ENCODE results near the gene SLC8A1. TPM values are rescaled to one million over a fixed set of nuclear protein-coding genes. Genes with fewer than 3 reads are reported as not detected.

Gene SLC8A1
- total RNA-seq, 1 experiment from 2014 or later, result 199 TPM

- in situ Hi-C loops (cut with HindIII; ENCODE audit: low sequenced_read_pairs), result no loop called here
- DNase-seq (ENCODE audit: low spot score), result no peak
These were observed 337.9 kb downstream of the SLC8A1 start for GRCh38 chr2:40113997-40114396.

- in situ Hi-C loops (cut with HindIII; ENCODE audit: low sequenced_read_pairs), result no loop called here
- no peak for DNase-seq (ENCODE audit: low spot score)
These were observed 338.5 kb downstream of the SLC8A1 start for GRCh38 chr2:40113272-40113968.

GRCh38 chr2:40109381-40109780, 342.5 kb downstream of the SLC8A1 start:
- no peak for DNase-seq (ENCODE audit: low spot score)
- in situ Hi-C loops (cut with HindIII; ENCODE audit: low sequenced_read_pairs), result no loop called here

- DNase-seq (ENCODE audit: low spot score), result no peak
- in situ Hi-C loops (cut with HindIII; ENCODE audit: low sequenced_read_pairs), result no loop called here
These were observed 343.0 kb downstream of the SLC8A1 start for GRCh38 chr2:40108851-40109250.

- DNase-seq (ENCODE audit: low spot score), result no peak
- in situ Hi-C loops (cut with HindIII; ENCODE audit: low sequenced_read_pairs), result no loop called here
These were observed 345.8 kb downstream of the SLC8A1 start for GRCh38 chr2:40106061-40106460.

GRCh38 chr2:40105593-40105992, 346.3 kb downstream of the SLC8A1 start:
- no peak for DNase-seq (ENCODE audit: low spot score)
- in situ Hi-C loops (cut with HindIII; ENCODE audit: low sequenced_read_pairs), result no loop called here

- no peak for DNase-seq (ENCODE audit: low spot score)
- in situ Hi-C loops (cut with HindIII; ENCODE audit: low sequenced_read_pairs), result no loop called here
These were observed 348.3 kb downstream of the SLC8A1 start for GRCh38 chr2:40103590-40103989.

GRCh38 chr2:40103163-40103562, 348.7 kb downstream of the SLC8A1 start:
- in situ Hi-C loops (cut with HindIII; ENCODE audit: low sequenced_read_pairs), result no loop called here
- no peak for DNase-seq (ENCODE audit: low spot score)

- in situ Hi-C loops (cut with HindIII; ENCODE audit: low sequenced_read_pairs), result no loop called here
- DNase-seq (ENCODE audit: low spot score), result no peak
These were observed 349.4 kb downstream of the SLC8A1 start for GRCh38 chr2:40102447-40102846.

GRCh38 chr2:40101131-40101575, 350.7 kb downstream of the SLC8A1 start:
- no peak for DNase-seq (ENCODE audit: low spot score)
- in situ Hi-C loops (cut with HindIII; ENCODE audit: low sequenced_read_pairs), result no loop called here

- in situ Hi-C loops (cut with HindIII; ENCODE audit: low sequenced_read_pairs), result no loop called here
- no peak for DNase-seq (ENCODE audit: low spot score)
These were observed 351.2 kb downstream of the SLC8A1 start for GRCh38 chr2:40100676-40101075.

GRCh38 chr2:40098786-40099470, 353.0 kb downstream of the SLC8A1 start:
- in situ Hi-C loops (cut with HindIII; ENCODE audit: low sequenced_read_pairs), result no loop called here
- DNase-seq (ENCODE audit: low spot score), result no peak

GRCh38 chr2:40097691-40098385, 354.1 kb downstream of the SLC8A1 start:
- in situ Hi-C loops (cut with HindIII; ENCODE audit: low sequenced_read_pairs), result no loop called here
- DNase-seq (ENCODE audit: low spot score), result no peak

GRCh38 chr2:40096360-40096759, 355.5 kb downstream of the SLC8A1 start:
- in situ Hi-C loops (cut with HindIII; ENCODE audit: low sequenced_read_pairs), result no loop called here
- no peak for DNase-seq (ENCODE audit: low spot score)

GRCh38 chr2:40095000-40095399, 356.9 kb downstream of the SLC8A1 start:
- in situ Hi-C loops (cut with HindIII; ENCODE audit: low sequenced_read_pairs), result no loop called here
- no peak for DNase-seq (ENCODE audit: low spot score)

GRCh38 chr2:40094451-40094850, 357.4 kb downstream of the SLC8A1 start:
- in situ Hi-C loops (cut with HindIII; ENCODE audit: low sequenced_read_pairs), result no loop called here
- DNase-seq (ENCODE audit: low spot score), result no peak

- in situ Hi-C loops (cut with HindIII; ENCODE audit: low sequenced_read_pairs), result no loop called here
- DNase-seq (ENCODE audit: low spot score), result no peak
These were observed 358.7 kb downstream of the SLC8A1 start for GRCh38 chr2:40093021-40093675.

GRCh38 chr2:40090044-40090443, 361.8 kb downstream of the SLC8A1 start:
- no peak for DNase-seq (ENCODE audit: low spot score)
- in situ Hi-C loops (cut with HindIII; ENCODE audit: low sequenced_read_pairs), result no loop called here

GRCh38 chr2:40087927-40088326, 364.0 kb downstream of the SLC8A1 start:
- no peak for DNase-seq (ENCODE audit: low spot score)
- in situ Hi-C loops (cut with HindIII; ENCODE audit: low sequenced_read_pairs), result no loop called here

GRCh38 chr2:40087434-40087833, 364.5 kb downstream of the SLC8A1 start:
- no peak for DNase-seq (ENCODE audit: low spot score)
- in situ Hi-C loops (cut with HindIII; ENCODE audit: low sequenced_read_pairs), result no loop called here
